HEK293 (cell line): Measurements from ENCODE around the gene GPRIN2.
"Not testable (repeated sequence)": the region's sequence is repeated elsewhere in the genome, so short reads cannot be mapped to it uniquely, and the experiment has no call there.

ENCODE experiments used
- CTCF ChIP-seq: fragments of 450-650 bp; formaldehyde crosslinking; IDR thresholded peaks from 2 replicates; pipeline ENCODE4 v1.5.1; 2016; ENCODE audit warnings: missing biosample characterization, missing genetic modification characterization
- GLI4 ChIP-seq: fragments of 450-650 bp; formaldehyde crosslinking; IDR thresholded peaks from 2 replicates; pipeline ENCODE4 v1.5.1; 2016; ENCODE audit warnings: missing biosample characterization, missing genetic modification characterization
- KLF10 ChIP-seq: fragments of 450-650 bp; IDR thresholded peaks from 2 replicates; pipeline ENCODE4 v1.5.1; 2018; ENCODE audit warnings: missing biosample characterization, mild to moderate bottlenecking, missing genetic modification characterization
- PRDM2 ChIP-seq: fragments of 450-650 bp; formaldehyde crosslinking; IDR thresholded peaks from 2 replicates; pipeline ENCODE4 v1.5.1; 2016; ENCODE audit warnings: missing biosample characterization, missing genetic modification characterization, borderline replicate concordance
- ZNF114 ChIP-seq: fragments of 450-650 bp; formaldehyde crosslinking; IDR thresholded peaks from 2 replicates; pipeline ENCODE4 v1.5.0; 2017; ENCODE audit warnings: missing biosample characterization, missing genetic modification characterization
- ZNF324 ChIP-seq: fragments of 450-650 bp; formaldehyde crosslinking; IDR thresholded peaks from 2 replicates; pipeline ENCODE4 v1.5.1; 2016; ENCODE audit warnings: missing biosample characterization, missing genetic modification characterization
- ZNF354C ChIP-seq: fragments of 450-650 bp; formaldehyde crosslinking; IDR thresholded peaks from 2 replicates; pipeline ENCODE4 v1.5.1; 2016; ENCODE audit warnings: missing biosample characterization, missing genetic modification characterization, low read depth, borderline replicate concordance
- ZNF398 ChIP-seq: fragments of 450-650 bp; formaldehyde crosslinking; IDR thresholded peaks from 2 replicates; pipeline ENCODE4 v1.5.1; 2017; ENCODE audit warnings: missing biosample characterization, missing genetic modification characterization
- ZNF639 ChIP-seq: fragments of 450-650 bp; formaldehyde crosslinking; IDR thresholded peaks from 2 replicates; pipeline ENCODE4 v1.5.1; 2016; ENCODE audit warnings: missing biosample characterization, missing genetic modification characterization

- TF ChIP-seq ZNF639 (tag by site-specific recombination); PRDM2 (tag by site-specific recombination); ZNF324; CTCF; ZNF114 (tag by site-specific recombination); GLI4 (tag by site-specific recombination); ZNF398; KLF10 (tag by site-specific recombination); ZNF354C (tag by site-specific recombination): not testable (repeated sequence)
These were observed 22.9 kb upstream of the GPRIN2 start for GRCh38 chr10:46579378-46579777.
